ENCODE results near the gene ZNF329.
"Not testable (repeated sequence)": the region's sequence is repeated elsewhere in the genome, so short reads cannot be mapped to it uniquely, and the experiment has no call there.

ZNF329 gene

DNA sequence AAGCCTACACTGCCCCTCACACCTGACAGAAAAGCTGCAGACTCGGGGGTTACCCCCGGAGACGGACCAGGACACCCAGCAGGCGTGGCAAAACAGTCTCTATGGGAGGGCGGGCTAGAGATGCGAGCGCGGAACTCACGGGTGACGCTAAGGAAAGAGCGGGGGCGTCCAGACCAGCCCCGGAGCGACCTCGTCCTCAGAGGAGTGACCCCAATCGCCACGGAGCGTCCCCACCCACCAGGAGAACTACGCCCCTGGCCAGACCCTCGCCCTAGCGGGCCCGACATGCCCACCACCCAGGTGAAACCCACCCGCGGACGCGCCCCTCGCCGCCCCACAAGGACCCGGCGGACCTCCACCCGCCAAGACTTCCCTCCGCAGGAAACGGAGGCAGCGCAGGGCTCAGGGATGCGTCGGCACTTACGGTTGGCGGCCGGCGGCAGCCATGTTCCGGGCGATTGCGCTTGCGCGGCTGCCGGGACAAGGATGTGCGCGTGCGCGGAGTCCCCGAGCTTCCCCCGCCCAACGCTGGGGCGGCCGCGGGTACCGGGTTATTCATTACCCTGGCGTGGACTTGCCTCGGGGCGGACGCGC, at the start of gene ZNF329:
TSS of gene ZNF329 (minus strand) at position 462 of the 594 bp plus-strand sequence. CDS start 21,286 bp downstream, outside the sequence.
- DNase-seq (ENCODE audit: extremely low read depth in 1 of 2, low read depth in 1 of 2) = peak; percentile 80 to 93

DNA sequence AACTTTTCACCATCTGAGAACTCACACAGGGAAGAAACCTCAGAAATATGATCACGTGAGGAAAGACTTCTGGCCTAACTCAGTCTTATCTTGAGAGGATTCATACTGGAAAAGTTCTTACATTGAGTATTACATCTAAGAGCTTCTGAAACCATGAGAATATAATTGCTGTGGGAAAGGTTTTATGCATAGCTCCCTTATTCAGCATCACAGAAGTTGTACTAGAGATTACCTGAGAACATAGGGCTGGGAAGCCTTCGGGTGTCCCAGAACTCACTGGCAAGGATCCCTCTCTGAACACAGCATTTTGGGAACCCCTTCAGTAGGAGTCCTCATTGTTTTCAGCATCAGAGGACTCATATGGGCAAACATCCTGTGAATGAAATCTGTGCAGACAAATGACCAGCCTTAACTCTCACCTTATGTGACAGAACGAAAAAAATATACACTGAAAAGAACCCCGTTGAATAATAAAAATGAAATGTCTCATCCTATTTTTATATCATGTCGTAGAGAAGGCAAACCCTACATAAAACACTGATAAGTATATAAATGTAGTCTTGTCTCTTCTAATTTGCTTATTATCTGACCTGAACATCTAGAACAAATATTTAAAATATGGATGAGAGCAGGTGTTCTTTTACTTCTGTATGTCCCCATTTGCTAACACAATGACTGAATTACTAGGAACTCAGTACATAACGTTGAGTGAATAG, 46.5 kb upstream of the ZNF329 start:
- DNase-seq (ENCODE audit: extremely low read depth in 1 of 2, low read depth in 1 of 2) = no peak

DNA sequence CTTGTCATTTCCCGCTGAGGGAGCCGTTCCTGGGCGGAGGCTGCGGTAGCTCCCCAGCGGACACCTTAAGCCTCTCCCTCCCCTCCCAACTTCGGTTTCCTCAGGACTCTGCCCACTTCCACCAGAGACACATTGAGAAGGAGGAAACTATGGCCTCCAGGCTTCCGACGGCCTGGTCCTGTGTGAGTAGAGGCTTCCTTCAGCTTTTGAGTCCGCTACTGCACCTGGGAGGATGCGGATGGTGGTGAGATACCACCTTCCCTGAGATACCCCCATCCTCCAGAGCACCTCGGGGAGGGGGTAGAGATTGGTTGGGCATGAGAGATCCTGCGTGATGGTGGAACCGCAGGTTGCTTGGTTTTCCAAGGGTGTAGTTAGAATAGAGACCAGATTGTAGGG, 33.2 kb upstream of the ZNF329 start:
- no peak for DNase-seq (ENCODE audit: extremely low read depth in 1 of 2, low read depth in 1 of 2)

DNA sequence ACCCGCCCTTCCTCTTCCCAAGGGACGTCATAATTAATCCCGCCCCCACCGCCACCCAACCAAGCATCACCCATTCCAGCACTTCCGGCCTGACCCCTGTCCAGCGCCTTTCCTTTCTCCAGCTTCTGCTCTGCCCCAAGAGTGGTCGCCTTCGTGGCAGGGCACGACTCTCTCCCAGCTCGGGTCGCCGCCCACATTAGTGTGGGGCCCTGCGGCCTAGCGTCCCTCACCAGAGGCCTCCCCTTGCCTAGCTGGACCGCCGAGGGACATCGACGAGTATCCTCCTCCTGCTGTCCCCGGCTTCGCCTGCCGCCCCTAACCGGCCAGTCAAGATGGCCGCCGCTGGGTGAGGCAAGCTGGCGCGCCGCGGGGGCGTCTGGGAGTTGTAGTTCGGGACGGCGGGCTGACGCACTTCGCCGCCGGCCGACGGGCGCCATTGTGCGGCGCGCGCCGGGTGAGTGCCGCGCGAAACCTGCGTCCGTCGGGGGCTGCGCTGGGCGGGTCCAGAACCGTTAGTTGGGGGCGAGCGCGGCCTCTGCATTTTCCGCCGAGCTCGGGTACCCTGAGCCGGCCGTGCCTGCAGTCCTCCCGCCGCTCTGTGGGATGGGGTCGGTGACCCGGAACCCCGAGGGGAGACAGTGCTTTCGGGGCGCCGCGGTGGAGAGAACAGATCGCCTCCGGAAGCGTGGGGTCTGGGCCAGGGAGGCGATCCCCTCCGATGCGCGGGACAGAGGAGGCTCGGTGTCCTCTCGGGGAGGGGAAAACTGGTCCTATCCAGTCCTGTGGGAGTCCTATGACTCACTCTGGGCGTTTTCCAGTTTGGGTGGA, 32.6 kb upstream of the ZNF329 start, which contains the start of gene ZNF274:
TSS of gene ZNF274 (plus strand) at position 73 of the 828 bp plus-strand sequence. CDS start 905 bp downstream, outside the sequence.
- DNase-seq (ENCODE audit: extremely low read depth in 1 of 2, low read depth in 1 of 2) = peak; percentile 82 to 91

DNA sequence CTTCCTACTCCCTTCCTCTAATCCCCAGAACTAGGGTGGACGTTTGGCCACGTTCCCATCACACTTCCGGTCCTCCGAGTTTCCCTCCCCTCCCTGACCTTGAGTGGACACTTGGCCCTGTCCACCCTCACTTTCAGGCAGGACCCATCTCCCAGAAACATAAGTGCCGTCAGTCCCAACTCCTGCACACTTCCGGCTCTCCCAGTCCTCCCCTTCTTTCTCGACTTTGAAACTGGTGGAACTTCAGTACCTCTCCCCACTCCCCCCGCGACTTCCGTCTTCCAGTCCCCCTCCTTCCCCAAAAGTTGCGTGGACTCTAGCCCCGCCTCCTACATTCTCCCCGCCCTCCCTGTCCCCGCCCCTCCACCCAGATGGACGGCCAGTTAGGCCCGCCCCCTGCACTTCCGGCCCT, 32.0 kb upstream of the ZNF329 start:
- peak in 1 of 2 donors; percentile 68 for DNase-seq (ENCODE audit: extremely low read depth in 1 of 2, low read depth in 1 of 2)

DNA sequence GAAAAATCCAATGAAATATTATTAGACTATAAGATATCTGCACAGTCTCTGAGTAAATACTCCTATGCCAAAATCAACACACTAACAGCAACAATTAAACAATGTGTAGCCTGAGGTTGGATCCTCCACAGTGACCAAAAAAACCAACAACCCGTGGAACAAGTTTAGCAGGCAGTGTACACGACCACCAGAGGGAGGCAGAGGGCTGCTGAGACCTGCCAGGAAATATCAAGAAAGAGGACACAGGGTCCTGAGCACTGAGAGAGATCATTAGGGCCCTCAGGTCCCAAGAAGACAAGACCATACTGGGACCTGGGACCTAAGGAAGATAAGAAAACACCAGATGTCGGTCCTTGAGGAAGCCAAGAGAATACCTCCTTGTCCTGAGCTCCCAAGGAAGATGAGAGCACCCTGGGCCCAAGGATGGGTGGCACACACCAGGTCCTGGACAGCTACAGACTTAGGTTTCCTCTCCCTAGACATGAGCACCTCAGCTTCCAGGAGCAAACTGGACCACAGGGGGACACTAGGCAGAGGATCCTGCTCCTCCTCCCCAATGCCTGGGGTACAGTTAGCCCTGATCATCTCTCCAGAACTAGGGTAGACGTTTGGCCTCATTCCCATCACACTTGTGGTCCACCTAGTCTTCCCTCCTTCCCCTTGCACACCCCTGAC, 31.4 kb upstream of the ZNF329 start:
- DNase-seq (ENCODE audit: extremely low read depth in 1 of 2, low read depth in 1 of 2) = peak; percentile 9 to 14

DNA sequence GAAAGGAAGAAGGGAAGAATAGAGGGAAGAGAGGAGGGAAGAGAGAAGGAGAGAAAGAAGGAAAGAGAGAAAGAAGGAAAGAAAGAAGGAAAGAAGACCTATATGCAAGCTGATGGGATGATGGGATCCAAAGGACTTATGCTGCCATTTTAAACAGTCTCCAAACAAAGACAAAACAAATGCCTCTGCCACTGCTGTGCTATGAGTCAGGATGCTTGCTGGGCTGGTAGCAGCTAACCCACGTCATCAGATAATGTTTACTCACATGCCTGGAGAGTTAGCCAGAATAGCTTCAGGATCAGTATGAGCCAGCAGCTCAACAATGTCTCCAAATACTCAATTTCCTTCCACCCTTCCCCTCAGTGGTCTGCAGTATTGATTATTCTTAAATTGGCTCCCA, 20.3 kb upstream of the ZNF329 start:
- DNase-seq (ENCODE audit: extremely low read depth in 1 of 2, low read depth in 1 of 2) = no peak

DNA sequence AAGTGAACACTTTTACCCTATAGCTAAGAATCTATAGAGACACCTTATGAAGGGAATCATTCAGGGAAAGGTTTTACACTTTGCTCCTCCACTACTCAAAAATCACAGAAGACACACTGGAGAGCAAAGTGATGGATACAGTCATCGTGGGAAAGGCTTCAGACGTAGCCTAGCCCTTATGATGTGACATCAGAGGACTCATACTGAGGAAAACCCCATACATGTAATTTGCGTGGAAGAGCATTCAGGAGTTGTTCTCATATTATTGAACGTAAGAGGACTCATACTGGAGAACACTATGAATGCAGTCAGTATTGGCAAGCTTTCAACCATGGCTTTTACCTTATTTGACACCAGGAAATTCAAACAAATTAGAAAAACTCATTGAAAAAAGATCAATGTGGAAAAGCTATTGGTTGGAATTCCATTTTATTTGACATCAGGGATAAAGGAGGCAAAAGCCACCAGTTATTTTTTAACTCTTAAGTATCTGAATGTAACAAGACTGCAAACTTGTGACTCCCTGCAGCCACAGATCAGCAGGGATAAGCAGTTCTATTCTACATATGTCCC, 16.2 kb upstream of the ZNF329 start:
- DNase-seq (ENCODE audit: extremely low read depth in 1 of 2, low read depth in 1 of 2) = no peak

DNA sequence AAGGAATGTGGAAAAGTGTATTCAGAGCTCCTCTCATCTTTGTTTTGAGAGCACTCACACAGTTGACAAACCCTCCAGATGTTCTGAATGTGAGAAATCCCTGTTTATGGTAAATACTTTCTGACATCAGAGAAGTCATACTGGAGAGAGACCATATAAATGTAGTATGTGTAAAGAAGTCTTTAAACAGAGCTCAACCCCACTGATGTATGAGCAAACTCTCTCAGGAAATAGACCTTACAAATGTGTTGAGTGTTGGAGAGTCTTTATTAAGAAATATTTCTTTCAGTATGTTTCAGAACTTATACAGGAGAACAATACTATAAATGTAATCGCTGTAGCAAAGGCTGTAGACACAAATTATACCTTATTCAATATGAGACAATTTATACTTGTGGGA, 15.7 kb upstream of the ZNF329 start:
- no peak for DNase-seq (ENCODE audit: extremely low read depth in 1 of 2, low read depth in 1 of 2)

DNA sequence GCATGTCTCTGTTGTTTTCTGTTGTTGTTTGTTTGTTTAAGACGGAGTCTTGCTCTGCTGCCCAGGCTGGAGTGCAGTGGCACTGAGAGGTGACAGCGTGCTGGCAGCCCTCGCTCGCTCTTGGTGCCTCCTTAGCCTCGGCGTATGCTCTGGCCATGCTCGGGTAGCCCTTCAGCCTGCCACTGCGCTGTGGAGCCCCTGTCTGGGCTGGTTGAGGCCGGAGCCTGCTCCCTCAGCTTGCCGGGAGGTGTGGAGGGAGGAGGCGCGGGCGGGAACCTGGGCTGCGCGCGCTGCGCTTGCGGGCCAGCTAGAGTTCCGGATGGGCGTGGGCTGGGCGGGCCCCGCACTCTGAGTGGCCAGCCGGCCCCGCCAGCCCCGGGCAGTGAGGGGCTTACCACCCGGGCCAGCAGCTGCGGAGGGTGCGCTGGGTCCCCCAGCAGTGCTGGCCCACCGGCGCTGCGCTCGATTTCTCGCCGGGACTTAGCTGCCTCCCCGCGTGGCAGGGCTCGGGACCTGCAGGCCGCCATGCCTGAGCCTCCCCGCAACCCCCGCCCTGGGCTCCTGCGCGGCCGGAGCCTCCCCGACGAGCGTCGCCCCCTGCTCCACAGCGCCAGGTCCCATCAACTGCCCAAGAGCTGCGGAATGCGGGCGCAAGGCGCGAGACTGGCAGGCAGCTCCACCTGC, 6.6 kb upstream of the ZNF329 start:
- DNase-seq (ENCODE audit: extremely low read depth in 1 of 2, low read depth in 1 of 2) = no peak

DNA sequence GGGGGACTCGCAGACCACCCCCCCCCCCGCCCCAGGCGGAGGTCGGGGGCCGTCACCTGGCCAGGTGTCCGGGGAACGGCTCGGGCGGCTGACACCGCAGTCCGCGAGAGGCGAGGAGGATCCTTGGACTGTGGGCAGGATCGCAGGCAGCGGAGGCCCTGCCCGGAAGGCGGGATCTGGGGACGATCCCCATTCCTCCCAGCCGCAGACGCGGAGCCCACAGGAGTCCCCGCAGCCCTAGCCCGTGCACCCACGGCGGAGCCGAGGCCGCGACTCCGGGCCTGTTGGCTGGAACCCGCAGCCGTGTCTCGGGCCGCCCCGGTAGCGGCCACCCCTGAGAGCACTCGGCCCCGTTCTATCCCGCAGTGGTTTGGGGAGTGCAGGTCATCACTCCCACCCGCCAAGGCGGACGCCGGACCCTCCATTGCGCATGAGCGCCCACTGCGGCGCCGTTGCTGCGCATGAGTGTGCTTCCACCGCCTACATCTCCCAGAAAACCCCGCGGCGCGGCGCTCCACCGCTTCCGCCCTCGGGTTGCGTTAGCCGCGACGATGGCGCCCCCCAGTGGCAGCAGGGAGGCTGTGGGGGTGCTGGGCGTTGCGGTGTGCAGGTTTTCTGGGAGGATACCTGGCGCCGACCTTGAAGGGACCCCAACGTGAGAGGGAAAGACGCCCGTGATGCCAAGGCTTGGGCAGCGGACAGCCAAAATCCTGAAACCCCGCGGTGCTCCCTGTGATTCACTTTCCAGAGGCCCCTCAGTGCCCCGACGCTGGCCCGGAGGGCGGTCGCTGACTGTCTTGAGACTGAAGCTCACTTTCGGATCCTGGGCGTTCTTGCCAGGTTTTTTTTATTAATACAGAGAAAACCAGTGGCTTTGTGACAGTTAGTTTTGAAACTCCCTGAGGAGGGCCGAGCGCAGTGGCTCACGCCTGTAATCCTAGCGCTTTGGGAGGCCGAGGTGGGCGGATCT, 4.4 kb upstream of the ZNF329 start:
- peak; percentile 93 to 99 for DNase-seq (ENCODE audit: extremely low read depth in 1 of 2, low read depth in 1 of 2)

DNA sequence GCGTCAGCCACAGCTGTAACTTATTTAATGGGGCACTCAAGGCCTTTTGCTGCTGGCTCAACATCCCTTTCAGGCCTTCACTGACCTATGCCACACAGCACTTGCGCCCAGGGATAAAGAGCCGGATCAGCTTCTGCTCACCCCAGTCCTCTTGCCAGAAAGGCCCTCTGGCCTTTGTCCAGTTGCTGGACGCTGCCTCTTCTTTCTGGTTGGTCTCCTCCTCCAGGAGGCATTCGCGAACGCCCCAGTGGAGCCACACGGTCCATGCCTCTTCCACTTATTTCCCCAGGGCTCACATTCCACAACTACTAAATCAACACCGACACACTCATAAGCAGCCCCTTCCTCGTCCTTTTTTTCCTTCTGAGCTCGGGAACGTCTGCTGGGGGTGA, 3.7 kb upstream of the ZNF329 start:
- no peak for DNase-seq (ENCODE audit: extremely low read depth in 1 of 2, low read depth in 1 of 2)

DNA sequence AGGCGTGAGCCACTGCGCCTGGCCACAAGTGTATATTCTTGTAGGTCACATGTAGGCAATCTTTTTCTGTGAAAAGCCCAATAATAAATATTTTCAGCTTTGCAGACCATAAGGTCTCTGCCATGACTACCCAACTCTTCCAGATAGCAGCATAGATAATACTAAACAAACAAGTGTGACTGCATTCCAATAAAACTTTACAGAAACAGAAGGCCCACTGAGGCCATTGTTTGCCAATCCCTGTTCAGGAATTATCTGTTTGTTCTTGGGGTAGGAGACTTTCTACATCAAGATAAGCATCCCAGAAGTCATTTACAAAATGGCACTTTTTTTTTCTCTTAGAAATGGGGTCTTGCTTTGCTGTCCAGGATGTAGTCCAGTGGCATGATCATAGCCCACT, 2.8 kb upstream of the ZNF329 start:
- DNase-seq (ENCODE audit: extremely low read depth in 1 of 2, low read depth in 1 of 2) = no peak

DNA sequence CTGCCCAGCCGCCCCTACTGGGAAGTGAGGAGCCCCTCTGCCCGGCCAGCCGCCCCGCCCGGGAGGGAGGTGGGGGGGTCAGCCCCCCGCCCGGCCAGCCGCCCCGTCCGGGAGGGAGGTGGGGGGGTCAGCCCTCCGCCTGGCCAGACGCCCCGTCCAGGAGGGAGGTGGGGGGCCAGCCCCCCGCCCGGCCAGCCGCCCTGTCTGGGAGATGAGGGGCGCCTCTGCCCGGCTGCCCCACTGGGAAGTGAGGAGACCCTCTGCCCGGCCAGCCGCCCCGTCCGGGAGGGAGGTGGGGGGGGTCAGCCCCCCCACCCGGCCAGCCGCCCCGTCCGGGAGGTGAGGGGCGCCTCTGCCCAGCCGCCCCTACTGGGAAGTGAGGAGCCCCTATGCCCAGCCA, 3.1 kb downstream of the ZNF329 start:
- DNase-seq (ENCODE audit: extremely low read depth in 1 of 2, low read depth in 1 of 2) = not testable (repeated sequence)

DNA sequence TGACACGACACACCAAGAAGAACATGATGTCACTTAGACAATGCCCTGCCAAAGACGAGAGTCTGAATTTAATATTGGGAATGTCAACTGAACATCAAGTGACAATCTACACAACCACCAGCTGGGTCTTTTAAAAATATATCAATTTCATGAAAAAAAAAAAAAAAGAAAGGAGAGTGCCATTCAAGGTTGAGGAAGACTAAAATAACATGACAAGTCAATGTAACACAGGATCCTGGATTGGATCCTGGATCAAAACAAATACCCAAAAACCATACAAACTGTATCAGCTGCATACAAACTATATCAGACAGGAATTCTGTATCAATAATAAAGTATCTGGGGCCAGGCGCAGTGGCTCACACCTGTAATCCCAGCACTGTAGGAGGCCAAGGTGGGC, 4.7 kb downstream of the ZNF329 start:
- DNase-seq (ENCODE audit: extremely low read depth in 1 of 2, low read depth in 1 of 2) = no peak

DNA sequence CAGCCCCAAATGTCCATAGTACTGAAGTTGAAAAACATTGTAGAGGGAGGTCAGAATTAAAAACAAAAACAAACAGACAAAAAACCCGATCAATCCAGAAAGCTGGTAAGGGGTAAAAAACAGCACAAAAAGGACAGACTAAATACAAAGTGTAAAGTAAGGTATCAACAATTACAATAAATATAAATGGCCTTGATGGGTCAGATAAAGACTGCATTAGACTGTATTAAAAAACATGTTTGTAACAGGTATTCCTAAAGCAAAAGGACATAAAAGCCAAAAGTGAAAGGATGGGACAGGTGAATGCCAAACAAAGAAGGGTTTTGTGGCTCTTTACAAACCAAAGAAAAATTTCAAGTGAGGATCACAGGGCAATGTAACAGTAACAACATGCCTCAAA, 16.3 kb downstream of the ZNF329 start:
- DNase-seq (ENCODE audit: extremely low read depth in 1 of 2, low read depth in 1 of 2) = no peak

DNA sequence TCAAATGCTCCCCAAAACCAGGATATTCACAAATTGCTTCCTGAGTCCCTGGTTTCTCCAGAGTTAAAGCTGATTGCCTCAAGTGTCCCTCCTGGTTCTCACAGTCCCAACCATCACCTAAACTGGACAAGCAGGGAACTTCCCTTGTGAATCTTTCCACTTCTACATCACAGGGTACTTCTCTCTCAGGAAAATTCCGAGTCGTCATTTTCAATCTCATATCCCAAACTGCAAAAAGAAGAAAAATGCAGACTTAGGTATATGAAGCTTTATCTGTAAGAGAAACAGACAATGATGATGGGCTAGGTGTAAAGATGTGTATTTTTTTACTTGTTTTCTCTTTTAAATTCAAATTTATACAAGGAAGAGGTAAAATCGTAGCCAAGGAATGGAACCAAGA, 21.3 kb downstream of the ZNF329 start:
- DNase-seq (ENCODE audit: extremely low read depth in 1 of 2, low read depth in 1 of 2) = no peak

DNA sequence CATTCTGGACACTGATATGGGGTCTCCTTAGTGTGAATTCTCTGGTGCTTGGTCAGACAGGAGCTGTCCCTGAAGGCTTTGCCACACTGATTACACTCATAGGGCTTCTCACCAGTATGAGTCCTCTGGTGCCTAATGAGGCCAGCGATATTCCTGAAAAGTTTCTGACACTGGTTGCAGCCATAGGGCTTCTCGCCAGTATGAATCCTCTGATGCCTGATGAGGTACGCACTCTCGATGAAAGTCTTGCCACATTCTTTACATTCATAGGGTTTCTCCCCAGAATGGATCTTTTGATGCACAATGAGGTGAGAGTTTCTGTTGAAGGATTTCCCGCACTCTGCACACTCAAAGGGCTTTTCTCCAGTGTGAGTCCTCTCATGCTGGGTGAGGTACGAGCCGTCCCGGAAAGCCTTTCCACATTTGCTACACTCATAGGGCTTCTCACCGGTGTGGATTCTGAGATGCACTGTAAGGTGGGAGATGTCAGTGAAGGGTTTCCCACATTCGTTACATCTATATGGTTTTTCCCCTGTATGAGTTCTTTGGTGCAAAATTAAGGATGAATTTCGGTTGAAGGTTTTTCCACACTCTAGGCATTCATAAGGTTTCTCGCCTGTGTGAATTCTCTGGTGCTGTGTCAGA, 22.4 kb downstream of the ZNF329 start:
- no peak for DNase-seq (ENCODE audit: extremely low read depth in 1 of 2, low read depth in 1 of 2)

DNA sequence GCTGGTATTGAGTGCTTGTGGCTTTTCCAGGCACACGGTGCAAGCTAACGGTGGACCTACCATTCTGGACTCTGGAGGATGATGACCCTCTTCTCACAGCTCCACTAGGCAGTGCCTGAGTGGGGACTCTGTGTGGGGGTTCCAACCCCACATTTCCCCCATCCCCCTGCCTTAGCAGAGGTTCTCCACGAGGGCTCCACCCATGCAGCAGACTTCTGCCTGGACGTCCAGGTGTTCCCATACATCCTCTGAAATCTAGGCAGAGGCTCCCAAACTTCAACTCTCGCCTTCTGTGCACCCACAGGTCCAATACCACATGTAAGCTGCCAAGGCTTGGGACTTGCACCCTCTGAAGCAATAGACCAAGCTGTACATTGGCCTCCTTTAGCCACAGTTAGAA, 27.2 kb downstream of the ZNF329 start:
- no peak for DNase-seq (ENCODE audit: extremely low read depth in 1 of 2, low read depth in 1 of 2)
